Activated naive CD4-positive, alpha-beta T cell treated with anti-CD3 and anti-CD28 coated beads, Interleukin-2, amount 50 U/mL, for 72 hours (primary cell): ENCODE data around the gene DCHS2. TPM values are rescaled to one million over a fixed set of nuclear protein-coding genes. Genes with fewer than 3 reads are reported as not detected.

ENCODE experiments used
- ATAC-seq, 2 donors: fragments of 150-1000 bp; cut with Tn5 transposase; 2 replicates each; pipeline ENCODE4 v1.10.0; 2021; ENCODE audit warnings: mild to moderate bottlenecking in 2 of 2, moderate library complexity in 2 of 2
- DNase-seq, 2 donors: peaks; one replicate each; pipeline ENCODE4 v3.0.0; 2021 to 2022; ENCODE audit warnings: low spot score in 2 of 2
- H3K27ac Mint-ChIP-seq, 2 donors: one replicate each; pipeline ENCODE4 v1.8.0; 2022; ENCODE audit warnings: mild to moderate bottlenecking in 2 of 2, mixed read lengths in 2 of 2
- H3K36me3 Mint-ChIP-seq, 2 donors: one replicate each; pipeline ENCODE4 v1.8.0; 2022; ENCODE audit warnings: mixed read lengths in 2 of 2
- H3K9me3 Mint-ChIP-seq, 2 donors: one replicate each; pipeline ENCODE4 v1.8.0; 2022; ENCODE audit warnings: mixed read lengths in 2 of 2
- total RNA-seq, 2 donors: library from RNA; stranded (reverse); gene quantifications; one replicate each; pipeline ENCODE4 v1.2.3, GENCODE V29; 2022

Gene DCHS2
- total RNA-seq, 2 donors from 2014 or later, result not detected

DNA sequence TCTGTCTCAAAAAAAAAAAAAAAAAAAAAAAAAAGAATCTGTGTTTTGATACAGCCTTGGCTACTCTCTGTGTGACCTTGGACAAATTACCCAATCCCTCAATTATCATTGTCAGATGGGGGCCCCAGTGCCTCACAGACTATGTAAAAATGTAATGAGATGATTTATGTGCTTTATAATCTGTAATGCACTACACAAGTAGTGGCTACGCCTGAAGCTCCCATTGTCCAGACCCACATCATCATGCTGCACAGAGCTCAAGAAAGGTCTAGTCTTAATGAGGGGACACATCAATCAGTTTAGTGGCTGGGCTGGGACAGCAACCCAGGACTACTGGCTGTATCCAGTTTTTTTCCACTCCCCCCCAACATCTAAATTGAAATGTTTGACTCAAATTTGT lies 308.3 kb downstream of the DCHS2 start:
- Mint-ChIP-seq H3K36me3 (no peaks in the 10 kb centered on the region), H3K27ac (no peak overlapping the region), H3K9me3 (no peaks in the 10 kb centered on the region)
- DNase-seq (no peak), ATAC-seq (no peak)

Other genes starting within 250 kb of the DCHS2 start
- gene PLRG1, start 58.6 kb upstream of the DCHS2 start, total RNA-seq, result 10 to 100 TPM; 92.6 to 100.0 TPM
- gene FGB, start 71.2 kb upstream of the DCHS2 start, total RNA-seq, result not detected
- gene FGA, start 98.9 kb upstream of the DCHS2 start, total RNA-seq, result not detected
- not detected for gene FGG, start 120.9 kb upstream of the DCHS2 start, total RNA-seq